MV-4-11 (cell line): ENCODE measurements around the gene GRK3.
A peak's percentile ranks its signal among the peaks of the same experiment; 100 is the strongest.

Experiments
- DNase-seq: peaks from one replicate; lab custom pipeline; 2025; lab: John Stamatoyannopoulos, UW

GRK3 gene

GRCh38 chr22:25663654-25664053 lies 99.2 kb downstream of the GRK3 start:
- no peak for DNase-seq

- DNase-seq, result peak; percentile 58
Observed at GRCh38 chr22:25666308-25666707, 101.8 kb downstream of the GRK3 start.

- no peak for DNase-seq
Observed at GRCh38 chr22:25668437-25668836, 104.0 kb downstream of the GRK3 start.

GRCh38 chr22:25669253-25670069 lies 105.0 kb downstream of the GRK3 start:
- DNase-seq, result peak; percentile 75

- DNase-seq, result no peak
Observed at GRCh38 chr22:25670070-25670461, 105.6 kb downstream of the GRK3 start.

- DNase-seq, result peak; percentile 13
Observed at GRCh38 chr22:25672289-25673084, 108.0 kb downstream of the GRK3 start.

GRCh38 chr22:25673713-25674112 lies 109.2 kb downstream of the GRK3 start:
- no peak for DNase-seq

- DNase-seq, result no peak
Observed at GRCh38 chr22:25677631-25678030, 113.2 kb downstream of the GRK3 start.

- DNase-seq, result no peak
Observed at GRCh38 chr22:25680051-25680450, 115.6 kb downstream of the GRK3 start.

- peak; percentile 83 for DNase-seq
Observed at GRCh38 chr22:25680956-25681355, 116.5 kb downstream of the GRK3 start.

- no peak for DNase-seq
Observed at GRCh38 chr22:25682109-25682508, 117.6 kb downstream of the GRK3 start.

- no peak for DNase-seq
Observed at GRCh38 chr22:25688627-25689026, 124.2 kb downstream of the GRK3 start.

GRCh38 chr22:25689631-25690030 lies 125.2 kb downstream of the GRK3 start:
- DNase-seq, result no peak

GRCh38 chr22:25690798-25691197 lies 126.3 kb downstream of the GRK3 start:
- DNase-seq, result no peak

- no peak for DNase-seq
Observed at GRCh38 chr22:25692397-25693267, 128.2 kb downstream of the GRK3 start.

GRCh38 chr22:25693268-25693565 lies 128.7 kb downstream of the GRK3 start:
- DNase-seq, result no peak

GRCh38 chr22:25694196-25694907 lies 129.9 kb downstream of the GRK3 start:
- peak; percentile 28 for DNase-seq

GRCh38 chr22:25695146-25695545 lies 130.7 kb downstream of the GRK3 start:
- no peak for DNase-seq

- no peak for DNase-seq
Observed at GRCh38 chr22:25696763-25697162, 132.3 kb downstream of the GRK3 start.

- no peak for DNase-seq
Observed at GRCh38 chr22:25697181-25697664, 132.7 kb downstream of the GRK3 start.

GRCh38 chr22:25697978-25698377 lies 133.5 kb downstream of the GRK3 start:
- no peak for DNase-seq

GRCh38 chr22:25698461-25698860 lies 134.0 kb downstream of the GRK3 start:
- no peak for DNase-seq
